ENCODE data around the gene TTR. TPM values are rescaled to one million over a fixed set of nuclear protein-coding genes. Genes with fewer than 3 reads are reported as not detected.

The TTR gene
- total RNA-seq, 2 donors from 2014 or later: 145 to 352 TPM

DNA sequence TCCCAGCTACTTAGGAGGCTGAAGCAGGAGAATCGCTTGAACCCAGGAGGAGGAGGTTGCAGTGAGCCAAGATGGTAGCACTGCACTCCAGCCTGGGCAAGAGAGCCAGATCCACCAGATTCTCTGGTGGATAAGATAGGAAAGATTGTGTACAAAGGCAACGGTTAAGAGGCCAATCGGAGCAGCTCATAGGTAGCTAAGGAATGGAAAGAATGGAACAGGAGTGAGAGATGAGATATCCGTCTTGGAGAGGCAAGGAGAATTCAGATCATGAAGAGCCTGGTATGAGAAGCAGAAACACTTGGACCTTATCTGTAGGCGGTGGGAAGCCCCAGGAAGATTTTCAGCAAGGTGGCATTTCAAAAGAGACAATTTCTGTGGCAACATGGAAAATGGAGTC is 27.1 kb downstream of the TTR start:
- Histone ChIP-seq H3K36me3 (replicated peaks in 1 of 2; ENCODE audit: insufficient read depth in 1 of 2, low read depth in 2 of 2) (no peaks in the 10 kb centered on the region), H3K27me3 (no peaks in the 10 kb centered on the region), H3K4me3 (no peak overlapping the region), H3K4me1 (no peaks in the 10 kb centered on the region), H3K9me3 (no peaks in the 10 kb centered on the region), H3K27ac (no peak overlapping the region)
- TF ChIP-seq POLR2A (IDR thresholded peaks at IDR 0.05): no peak
- TF ChIP-seq, protein P1, sequence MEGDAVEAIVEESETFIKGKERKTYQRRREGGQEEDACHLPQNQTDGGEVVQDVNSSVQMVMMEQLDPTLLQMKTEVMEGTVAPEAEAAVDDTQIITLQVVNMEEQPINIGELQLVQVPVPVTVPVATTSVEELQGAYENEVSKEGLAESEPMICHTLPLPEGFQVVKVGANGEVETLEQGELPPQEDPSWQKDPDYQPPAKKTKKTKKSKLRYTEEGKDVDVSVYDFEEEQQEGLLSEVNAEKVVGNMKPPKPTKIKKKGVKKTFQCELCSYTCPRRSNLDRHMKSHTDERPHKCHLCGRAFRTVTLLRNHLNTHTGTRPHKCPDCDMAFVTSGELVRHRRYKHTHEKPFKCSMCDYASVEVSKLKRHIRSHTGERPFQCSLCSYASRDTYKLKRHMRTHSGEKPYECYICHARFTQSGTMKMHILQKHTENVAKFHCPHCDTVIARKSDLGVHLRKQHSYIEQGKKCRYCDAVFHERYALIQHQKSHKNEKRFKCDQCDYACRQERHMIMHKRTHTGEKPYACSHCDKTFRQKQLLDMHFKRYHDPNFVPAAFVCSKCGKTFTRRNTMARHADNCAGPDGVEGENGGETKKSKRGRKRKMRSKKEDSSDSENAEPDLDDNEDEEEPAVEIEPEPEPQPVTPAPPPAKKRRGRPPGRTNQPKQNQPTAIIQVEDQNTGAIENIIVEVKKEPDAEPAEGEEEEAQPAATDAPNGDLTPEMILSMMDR (IDR thresholded peaks at IDR 0.05): no peak
- 90 to 91% methylated on average over 5 of the region's 5 CpGs for WGBS, 2 donors
- intact Hi-C loops (cut with DNase I): no loop called here
- ATAC-seq (no peak), DNase-seq (no peak)

GRCh38 chr18:31619291-31619690 is 27.6 kb downstream of the TTR start:
- Histone ChIP-seq H3K4me3 (no peak overlapping the region), H3K27ac (no peak overlapping the region), H3K36me3 (replicated peaks in 1 of 2; ENCODE audit: insufficient read depth in 1 of 2, low read depth in 2 of 2) (no peaks in the 10 kb centered on the region), H3K9me3 (no peaks in the 10 kb centered on the region), H3K4me1 (no peaks in the 10 kb centered on the region), H3K27me3 (no peaks in the 10 kb centered on the region)
- intact Hi-C loops (cut with DNase I): no loop called here
- no peak for ATAC-seq
- DNase-seq: no peak
- no peak for TF ChIP-seq POLR2A (IDR thresholded peaks at IDR 0.05)

DNA sequence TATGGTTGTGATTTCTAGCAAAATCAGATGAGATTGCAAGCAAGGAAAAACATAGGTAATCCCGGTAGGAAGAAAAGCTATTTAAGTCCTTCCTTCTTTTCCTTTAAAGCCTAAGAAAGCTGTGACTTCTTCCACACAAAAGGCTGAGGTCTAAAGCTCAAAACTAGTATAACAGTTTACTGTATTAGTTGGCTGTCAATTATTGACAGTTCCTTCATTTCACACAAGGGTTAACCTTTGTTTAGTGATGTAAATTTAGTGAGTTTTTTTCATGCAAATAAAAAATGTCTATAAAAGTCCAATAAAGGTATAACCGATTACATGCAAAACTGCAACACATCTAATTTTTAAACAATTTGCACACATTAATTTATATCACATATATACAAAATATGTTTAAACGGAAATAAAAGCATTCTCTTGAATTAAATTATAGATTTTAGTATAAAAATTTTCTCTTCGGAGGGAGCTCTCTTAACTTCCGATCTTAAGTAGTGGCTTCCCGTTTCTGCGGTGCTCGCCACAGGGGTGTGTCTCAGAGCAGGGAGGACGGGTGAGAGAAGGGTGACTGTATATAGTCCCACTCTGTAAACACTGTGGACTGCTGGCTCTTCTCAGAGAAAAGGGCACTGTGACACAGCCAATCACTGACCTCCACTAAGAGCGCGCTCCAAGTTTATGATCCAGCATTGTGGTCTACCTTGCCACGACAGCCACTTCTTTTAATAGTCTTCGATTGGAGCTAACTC is 33.4 kb downstream of the TTR start:
- no peak overlapping the region for H3K4me3 ChIP-seq
- H3K4me1 ChIP-seq: no peaks in the 10 kb centered on the region
- H3K27ac ChIP-seq: no peak overlapping the region
- TF ChIP-seq, protein P1 (IDR thresholded peaks at IDR 0.05): no peak
- no peak for TF ChIP-seq POLR2A (IDR thresholded peaks at IDR 0.05)
- intact Hi-C loops (cut with DNase I): no loop called here
- H3K27me3 ChIP-seq: no peaks in the 10 kb centered on the region
- ATAC-seq (no peak), DNase-seq (no peak)
- H3K9me3 ChIP-seq: no peaks in the 10 kb centered on the region
- WGBS, 2 donors: 89% methylated on average over 13 of the region's 13 CpGs
- H3K36me3 ChIP-seq (replicated peaks in 1 of 2; ENCODE audit: insufficient read depth in 1 of 2, low read depth in 2 of 2): no peaks in the 10 kb centered on the region

- Histone ChIP-seq H3K27ac (no peak overlapping the region), H3K27me3 (no peaks in the 10 kb centered on the region), H3K4me3 (no peak overlapping the region), H3K36me3 (replicated peaks in 1 of 2; ENCODE audit: insufficient read depth in 1 of 2, low read depth in 2 of 2) (no peaks in the 10 kb centered on the region), H3K9me3 (no peaks in the 10 kb centered on the region), H3K4me1 (no peaks in the 10 kb centered on the region)
- intact Hi-C loops (cut with DNase I): no loop called here
- DNase-seq (no peak), ATAC-seq (no peak)
- 91 to 98% methylated on average over 6 of the region's 6 CpGs for WGBS, 2 donors
- TF ChIP-seq, protein P1 (IDR thresholded peaks at IDR 0.05): peak in 1 of 7 experiments; percentile 9
- no peak for TF ChIP-seq POLR2A (IDR thresholded peaks at IDR 0.05)
Measured at GRCh38 chr18:31626409-31626808, 34.7 kb downstream of the TTR start.

GRCh38 chr18:31630549-31630948 is 38.9 kb downstream of the TTR start:
- no peaks in the 10 kb centered on the region for H3K27me3 ChIP-seq
- H3K4me3 ChIP-seq: no peak overlapping the region
- no peaks in the 10 kb centered on the region for H3K9me3 ChIP-seq
- no peak overlapping the region for H3K27ac ChIP-seq
- intact Hi-C loops (cut with DNase I): no loop called here
- TF ChIP-seq, protein P1 (IDR thresholded peaks at IDR 0.05): no peak
- no peak for TF ChIP-seq POLR2A (IDR thresholded peaks at IDR 0.05)
- ATAC-seq (no peak), DNase-seq (no peak)
- no peaks in the 10 kb centered on the region for H3K36me3 ChIP-seq (replicated peaks in 1 of 2; ENCODE audit: insufficient read depth in 1 of 2, low read depth in 2 of 2)
- no peaks in the 10 kb centered on the region for H3K4me1 ChIP-seq
- WGBS, 2 donors: 90 to 95% methylated on average over 4 of the region's 4 CpGs
